HG02870 (cell line): ENCODE data around the gene MFSD8.
"Not testable (repeated sequence)": the region's sequence is repeated elsewhere in the genome, so short reads cannot be mapped to it uniquely, and the experiment has no call there.

Source experiments
- ATAC-seq: cut with Tn5 transposase; IDR thresholded peaks from one replicate; pipeline ENCODE4 v1.9.1; 2021; ENCODE audit warnings: mild to moderate bottlenecking, moderate library complexity; ENCODE audit not compliant: unreplicated experiment

MFSD8 gene, protein sequence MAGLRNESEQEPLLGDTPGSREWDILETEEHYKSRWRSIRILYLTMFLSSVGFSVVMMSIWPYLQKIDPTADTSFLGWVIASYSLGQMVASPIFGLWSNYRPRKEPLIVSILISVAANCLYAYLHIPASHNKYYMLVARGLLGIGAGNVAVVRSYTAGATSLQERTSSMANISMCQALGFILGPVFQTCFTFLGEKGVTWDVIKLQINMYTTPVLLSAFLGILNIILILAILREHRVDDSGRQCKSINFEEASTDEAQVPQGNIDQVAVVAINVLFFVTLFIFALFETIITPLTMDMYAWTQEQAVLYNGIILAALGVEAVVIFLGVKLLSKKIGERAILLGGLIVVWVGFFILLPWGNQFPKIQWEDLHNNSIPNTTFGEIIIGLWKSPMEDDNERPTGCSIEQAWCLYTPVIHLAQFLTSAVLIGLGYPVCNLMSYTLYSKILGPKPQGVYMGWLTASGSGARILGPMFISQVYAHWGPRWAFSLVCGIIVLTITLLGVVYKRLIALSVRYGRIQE

GRCh38 chr4:127965062-127965802 is at the start of gene MFSD8, which contains the start of gene ABHD18:
Gene MFSD8, minus strand, starts transcription at chr4:127965173. Its CDS starts 40 bp downstream, at chr4:127965133.
Gene ABHD18, plus strand, starts transcription at chr4:127965406. Its CDS starts 17,550 bp downstream, at chr4:127982956.
- ATAC-seq = peak; percentile 94

DNA sequence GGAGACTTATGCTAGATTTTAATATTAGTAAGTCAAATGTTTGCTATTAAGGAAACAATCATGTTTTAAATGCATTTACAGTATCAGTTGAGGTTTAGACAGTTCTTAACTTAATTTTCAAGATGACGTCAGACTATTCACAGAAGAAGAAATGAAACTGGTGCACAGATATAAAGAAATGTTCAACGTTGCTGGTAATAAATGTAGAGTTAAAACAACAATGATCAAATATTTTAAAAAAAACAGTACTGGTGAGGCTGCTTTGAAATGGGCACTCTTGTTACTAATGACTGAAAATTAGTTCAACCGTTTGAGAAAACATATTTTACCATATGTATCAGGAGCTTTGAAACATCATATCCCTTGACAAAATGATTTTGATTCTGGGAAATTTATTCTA is 44.5 kb upstream of the MFSD8 start:
- no peak for ATAC-seq

- ATAC-seq = no peak
These were observed 41.6 kb upstream of the MFSD8 start for GRCh38 chr4:128006592-128006991.

GRCh38 chr4:127997534-127998388 is 32.8 kb upstream of the MFSD8 start:
- ATAC-seq = peak; percentile 98

DNA sequence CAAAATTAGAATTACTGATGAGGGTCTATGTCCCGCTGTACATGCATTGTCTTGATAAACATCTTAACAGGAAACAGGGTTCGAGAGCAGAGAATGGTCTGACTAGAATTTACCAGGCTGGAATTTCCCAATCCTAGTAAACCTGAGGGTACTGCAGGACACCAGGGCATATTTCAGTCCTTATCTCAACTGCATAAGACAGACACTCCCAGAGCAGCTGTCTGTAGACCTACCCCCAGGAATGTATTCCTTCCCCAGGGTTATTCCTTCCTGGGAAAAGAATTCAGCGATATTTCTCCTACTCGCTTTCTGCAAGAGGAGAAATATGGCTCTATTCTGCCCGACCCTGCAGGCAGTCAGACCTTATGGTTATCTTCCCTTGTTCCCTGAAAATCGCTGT is 31.5 kb upstream of the MFSD8 start:
- ATAC-seq = not testable (repeated sequence)

GRCh38 chr4:127995776-127996175 is 30.8 kb upstream of the MFSD8 start:
- ATAC-seq = no peak

DNA sequence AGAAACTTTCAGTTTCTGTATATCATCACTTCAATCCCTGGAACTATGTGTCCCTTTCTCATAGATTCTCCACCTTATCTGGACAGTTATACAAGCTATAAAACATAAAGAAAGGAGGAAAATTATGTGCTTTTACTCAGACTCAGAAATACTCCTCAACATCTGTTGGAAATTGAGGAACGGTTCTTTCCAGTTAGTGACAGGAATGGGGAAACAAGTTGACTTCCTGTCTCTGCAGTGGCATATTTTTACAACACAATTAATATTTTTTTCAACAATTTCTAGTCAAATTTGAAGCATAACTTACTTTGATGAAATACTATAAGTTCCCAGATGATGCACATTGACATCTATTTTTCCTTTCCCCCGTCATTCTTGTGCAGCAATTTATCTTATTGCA is 28.2 kb upstream of the MFSD8 start:
- no peak for ATAC-seq

- ATAC-seq = no peak
These were observed 23.7 kb upstream of the MFSD8 start for GRCh38 chr4:127988638-127989037.

DNA sequence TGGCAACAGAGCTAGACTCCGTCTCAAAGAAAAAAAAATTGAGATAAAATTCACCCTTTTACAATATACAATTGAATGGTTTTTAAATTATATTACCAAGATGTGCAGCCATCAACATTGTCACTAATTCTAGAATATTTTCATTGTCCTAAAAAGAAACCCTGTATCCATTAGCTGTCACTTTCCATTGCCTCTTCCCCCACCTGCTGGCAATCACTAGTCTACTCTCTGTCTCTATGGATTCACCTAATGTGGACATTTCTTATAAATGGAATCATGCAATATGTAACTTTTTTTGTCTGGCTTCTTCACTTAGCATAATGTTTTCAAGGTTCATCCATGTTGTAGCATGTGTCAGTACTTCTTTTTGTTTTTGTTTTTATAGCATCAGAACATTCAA is 21.0 kb upstream of the MFSD8 start:
- no peak for ATAC-seq

DNA sequence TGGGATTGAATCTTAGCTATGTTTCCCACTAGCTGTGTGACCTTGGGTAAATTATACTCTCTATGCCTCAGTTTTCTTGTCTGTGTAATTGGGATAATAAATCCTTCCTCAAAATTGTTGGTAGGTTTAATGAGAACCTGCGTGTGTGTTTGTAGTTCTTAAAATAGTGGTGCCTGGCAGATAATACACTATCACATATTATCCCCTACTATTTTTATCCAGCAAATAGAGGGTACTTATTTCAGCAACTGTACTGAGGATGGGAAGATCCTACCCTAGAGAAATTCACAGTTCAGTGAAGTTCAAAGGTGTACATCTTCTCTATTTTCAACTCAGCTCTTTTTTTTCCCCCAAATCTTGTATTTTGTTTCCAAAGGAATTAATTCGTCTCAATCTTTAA is 17.5 kb upstream of the MFSD8 start:
- no peak for ATAC-seq

DNA sequence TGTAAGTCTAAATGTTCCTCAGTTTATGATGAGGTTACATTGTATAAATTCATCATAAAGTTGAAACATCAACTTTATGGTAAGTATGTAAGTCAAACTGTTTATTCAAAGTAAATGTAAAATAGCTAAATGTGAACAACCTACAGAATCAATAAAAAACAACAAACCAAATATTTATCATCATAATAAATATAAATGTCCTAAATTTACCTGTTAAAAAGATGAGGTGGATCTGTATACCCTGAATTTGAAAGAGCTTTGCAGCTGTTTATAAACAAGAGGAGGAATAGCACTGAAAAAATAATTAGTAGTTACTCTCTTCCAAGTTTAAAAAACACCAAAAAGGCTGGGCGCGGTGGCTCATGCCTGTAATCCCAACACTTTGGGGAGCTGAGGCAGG is 14.0 kb upstream of the MFSD8 start:
- no peak for ATAC-seq

DNA sequence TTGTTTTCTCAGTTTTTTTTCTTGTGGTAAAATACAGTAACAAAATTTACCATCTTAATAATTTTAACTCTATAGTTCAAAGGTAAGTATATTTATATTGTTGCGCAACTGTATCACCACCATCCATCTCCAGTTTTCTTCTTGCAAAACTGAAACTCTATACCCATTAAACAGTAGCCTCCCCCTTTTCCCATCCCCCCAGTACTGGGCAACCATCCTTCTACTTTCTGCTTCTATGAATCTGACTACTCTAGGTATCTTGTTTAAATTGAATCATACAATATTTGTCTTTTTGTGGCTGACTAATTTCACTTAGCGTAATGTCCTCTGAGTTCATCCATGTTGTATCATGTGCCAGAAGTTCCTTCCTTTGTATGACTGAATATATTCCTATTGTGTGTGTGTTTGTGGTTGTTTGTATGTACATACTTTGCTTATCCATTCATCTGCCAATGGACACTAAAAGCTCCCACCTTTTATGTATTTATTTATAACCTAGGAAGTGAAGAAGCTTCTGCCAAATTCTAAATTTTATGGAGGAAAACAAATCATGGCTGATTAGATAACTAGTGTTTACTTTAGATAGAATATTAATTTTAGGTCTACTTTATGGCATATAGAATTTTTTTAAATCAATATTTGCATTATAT is 10.3 kb upstream of the MFSD8 start:
- ATAC-seq = no peak

DNA sequence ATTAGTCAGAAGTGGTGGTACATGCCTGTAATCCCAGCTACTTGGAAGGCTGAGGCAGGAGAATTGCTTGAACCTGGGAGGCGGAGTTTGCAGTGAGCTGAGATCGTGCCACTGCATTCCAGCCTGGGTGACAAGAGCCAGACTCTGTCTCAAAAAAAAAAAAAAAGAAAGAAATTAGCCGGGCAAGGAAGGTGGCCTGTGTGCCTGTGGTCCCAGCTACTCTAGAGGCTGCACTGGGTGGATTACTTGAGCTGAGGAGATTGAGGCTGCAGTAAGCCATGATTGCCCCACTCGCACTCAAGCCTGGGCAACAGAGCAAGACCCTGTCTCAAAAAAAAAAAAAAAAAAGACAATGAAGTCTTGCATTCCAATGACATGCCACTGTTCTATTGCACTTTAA is 6.0 kb upstream of the MFSD8 start:
- not testable (repeated sequence) for ATAC-seq

DNA sequence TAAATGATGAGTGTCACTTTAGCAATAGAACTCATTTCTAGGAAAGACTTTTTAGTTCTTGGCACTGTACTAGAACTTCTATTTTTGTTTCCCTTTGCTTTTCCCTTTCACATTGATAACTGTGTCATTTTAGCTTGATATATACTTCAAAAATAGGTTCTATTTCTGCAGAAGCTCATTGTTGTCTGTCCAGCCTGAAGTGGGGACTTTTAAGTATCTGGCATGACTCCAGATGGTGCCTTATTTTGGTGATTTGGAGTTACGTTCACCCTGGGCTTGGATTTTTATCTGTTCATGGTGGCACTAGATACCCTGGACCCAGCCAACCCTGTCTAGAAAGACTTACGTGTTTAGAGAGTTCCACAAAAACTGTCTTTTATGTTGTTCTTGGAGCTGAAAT is 3.6 kb upstream of the MFSD8 start:
- no peak for ATAC-seq

DNA sequence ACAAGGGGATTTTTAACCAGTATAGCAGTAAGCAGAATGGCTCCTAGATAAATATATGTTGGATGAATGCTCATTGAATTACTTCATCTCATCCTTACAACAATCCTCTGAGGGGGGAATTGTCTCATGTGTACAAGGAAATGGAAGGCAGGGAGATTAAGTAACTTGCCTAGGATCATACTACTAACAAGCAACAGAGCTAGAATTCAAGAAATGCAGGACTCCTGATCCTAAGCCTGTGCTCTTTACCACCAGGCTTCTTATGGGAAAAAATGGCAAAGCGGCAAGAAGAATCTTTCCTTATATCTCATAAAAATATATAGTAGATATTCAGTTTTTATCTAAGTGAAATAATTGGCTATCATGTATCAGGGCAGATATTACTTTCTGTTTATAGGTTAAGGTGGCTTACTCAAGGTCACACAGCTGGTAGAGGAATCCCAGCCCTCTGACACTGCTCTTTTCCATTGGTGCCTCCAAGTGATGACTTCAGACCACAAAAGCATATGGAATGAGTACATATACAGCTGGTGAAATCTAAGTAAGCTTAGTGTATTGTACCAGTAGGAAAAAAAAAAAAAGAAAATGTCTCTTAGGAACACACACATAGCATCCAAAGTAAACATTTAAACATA is 2.3 kb upstream of the MFSD8 start:
- ATAC-seq = no peak

DNA sequence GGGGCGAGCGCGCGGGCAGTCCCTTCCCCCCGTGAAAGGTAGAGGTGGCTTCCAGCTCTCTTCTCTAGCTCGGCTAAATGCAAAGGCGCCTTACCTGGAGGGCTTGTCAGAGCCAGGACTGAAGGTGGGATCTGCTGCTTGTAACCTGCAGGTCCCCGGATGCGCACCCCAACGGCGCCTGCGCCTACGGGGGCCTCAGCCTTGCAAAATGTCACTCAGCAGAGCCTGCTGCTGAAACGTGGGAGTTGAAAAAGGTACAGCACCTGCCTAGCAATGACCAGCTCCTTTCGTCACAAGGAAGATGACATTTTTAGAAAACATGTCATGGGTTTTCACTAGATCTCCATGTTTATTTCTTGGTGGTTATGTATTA is 816 bp upstream of the MFSD8 start:
- ATAC-seq = peak; percentile 25

DNA sequence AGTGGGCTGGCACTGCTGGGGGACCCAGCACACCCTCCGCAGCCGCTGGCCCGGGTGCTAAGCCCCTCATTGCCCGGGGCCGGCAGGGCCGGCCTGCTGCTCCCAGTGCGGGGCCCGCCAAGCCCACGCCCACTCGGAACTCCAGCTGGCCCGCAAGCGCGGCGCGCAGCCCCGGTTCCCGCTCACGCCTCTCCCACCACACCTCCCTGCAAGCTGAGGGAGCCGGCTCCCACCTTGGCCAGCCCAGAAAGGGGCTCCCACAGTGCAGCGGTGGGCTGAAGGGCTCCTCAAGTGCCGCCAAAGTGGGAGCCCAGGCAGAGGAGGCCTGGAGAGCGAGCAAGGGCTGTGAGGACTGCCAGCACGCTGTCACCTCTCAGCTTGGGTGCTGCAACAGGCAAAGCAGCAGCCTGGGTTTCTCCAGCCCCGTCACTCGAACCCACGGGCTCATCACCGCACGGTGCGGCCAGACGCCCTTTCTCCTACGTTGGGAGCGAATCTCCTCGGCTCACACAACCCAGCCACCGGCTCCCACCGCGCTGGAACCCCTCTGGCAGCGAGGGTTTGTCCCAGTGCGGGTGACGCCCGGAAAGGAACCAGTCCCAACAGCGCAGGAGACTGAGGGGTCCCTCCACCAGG is 429 bp downstream of the MFSD8 start:
- ATAC-seq = peak; percentile 13

- ATAC-seq = not testable (repeated sequence)
These were observed 1.2 kb downstream of the MFSD8 start for GRCh38 chr4:127963633-127964398.

- no peak for ATAC-seq
These were observed 5.2 kb downstream of the MFSD8 start for GRCh38 chr4:127959794-127960193.
